ENCODE results near the gene KANK2. TPM values are rescaled to one million over a fixed set of nuclear protein-coding genes. Genes with fewer than 3 reads are reported as not detected.

KANK2 gene
- total and polyA plus RNA-seq, 2 of the 13 experiments (the other 11 are each of a cell fraction or from before 2014, with no cell fraction given), result 5.7 to 12.9 TPM

- TF ChIP-seq EED (CRISPR knock-in tag; IDR thresholded peaks at IDR 0.05), result 0 out of 2 replicates have a peak, but pooled peaks have one; percentile 39
- no peak for TF ChIP-seq TBX3 (IDR thresholded peaks at IDR 0.05; ENCODE audit: borderline replicate concordance)
- no peak for TF ChIP-seq BATF2 (CRISPR knock-in tag; IDR thresholded peaks at IDR 0.05)
- TF ChIP-seq ZNF788 (CRISPR knock-in tag; IDR thresholded peaks at IDR 0.05; ENCODE audit: borderline replicate concordance), result no peak
- TF ChIP-seq ZNF460 (CRISPR knock-in tag; IDR thresholded peaks at IDR 0.05; ENCODE audit: borderline replicate concordance), result no peak
- TF ChIP-seq ZNF224 (CRISPR knock-in tag; IDR thresholded peaks at IDR 0.05), result 0 out of 2 replicates have a peak, but pooled peaks have one; percentile 58
- peak; percentile 42; the same call in 1 of the 2 replicates for TF ChIP-seq ZNF343 (CRISPR knock-in tag; IDR thresholded peaks at IDR 0.05)
- no peak for TF ChIP-seq ZNF232 (CRISPR knock-in tag; IDR thresholded peaks at IDR 0.05; ENCODE audit: borderline replicate concordance)
- TF ChIP-seq CBX1 (IDR thresholded peaks at IDR 0.05; ENCODE audit: low read depth), result no peak
- no peak for TF ChIP-seq RFX5 (IDR thresholded peaks at IDR 0.05; ENCODE audit: low read depth, low read length)
- TF ChIP-seq FOSL1 (CRISPR knock-in tag; IDR thresholded peaks at IDR 0.05; ENCODE audit: borderline replicate concordance), result no peak
- peak; percentile 22; the same call in 1 of the 2 replicates for TF ChIP-seq ZNF792 (CRISPR knock-in tag; IDR thresholded peaks at IDR 0.05)
- no peak for TF ChIP-seq HMG20A (CRISPR knock-in tag; IDR thresholded peaks at IDR 0.05; ENCODE audit: borderline replicate concordance)
- TF ChIP-seq RBFOX2 (IDR thresholded peaks at IDR 0.05; ENCODE audit: low read depth, low read length), result no peak
- 0 out of 2 replicates have a peak, but pooled peaks have one; percentile 10 for TF ChIP-seq PAWR (CRISPR knock-in tag; IDR thresholded peaks at IDR 0.05; ENCODE audit: borderline replicate concordance)
- no peak for TF ChIP-seq ZNF749 (CRISPR knock-in tag; IDR thresholded peaks at IDR 0.05; ENCODE audit: borderline replicate concordance)
- no peak for TF ChIP-seq U2AF2 (IDR thresholded peaks at IDR 0.05; ENCODE audit: low read depth, low read length)
- TF ChIP-seq TEAD2 (CRISPR knock-in tag; IDR thresholded peaks at IDR 0.05), result no peak
- TF ChIP-seq NR2F6 (IDR thresholded peaks at IDR 0.05), result no peak
- peak; percentile 17; the same call in 1 of the 2 replicates for TF ChIP-seq NR2F6 (CRISPR knock-in tag; IDR thresholded peaks at IDR 0.05)
- TF ChIP-seq PRMT3 (CRISPR knock-in tag; IDR thresholded peaks at IDR 0.05; ENCODE audit: borderline replicate concordance, low read depth), result no peak
- no peak for TF ChIP-seq SIN3B (IDR thresholded peaks at IDR 0.05; ENCODE audit: low read length)
- TF ChIP-seq, protein P1, sequence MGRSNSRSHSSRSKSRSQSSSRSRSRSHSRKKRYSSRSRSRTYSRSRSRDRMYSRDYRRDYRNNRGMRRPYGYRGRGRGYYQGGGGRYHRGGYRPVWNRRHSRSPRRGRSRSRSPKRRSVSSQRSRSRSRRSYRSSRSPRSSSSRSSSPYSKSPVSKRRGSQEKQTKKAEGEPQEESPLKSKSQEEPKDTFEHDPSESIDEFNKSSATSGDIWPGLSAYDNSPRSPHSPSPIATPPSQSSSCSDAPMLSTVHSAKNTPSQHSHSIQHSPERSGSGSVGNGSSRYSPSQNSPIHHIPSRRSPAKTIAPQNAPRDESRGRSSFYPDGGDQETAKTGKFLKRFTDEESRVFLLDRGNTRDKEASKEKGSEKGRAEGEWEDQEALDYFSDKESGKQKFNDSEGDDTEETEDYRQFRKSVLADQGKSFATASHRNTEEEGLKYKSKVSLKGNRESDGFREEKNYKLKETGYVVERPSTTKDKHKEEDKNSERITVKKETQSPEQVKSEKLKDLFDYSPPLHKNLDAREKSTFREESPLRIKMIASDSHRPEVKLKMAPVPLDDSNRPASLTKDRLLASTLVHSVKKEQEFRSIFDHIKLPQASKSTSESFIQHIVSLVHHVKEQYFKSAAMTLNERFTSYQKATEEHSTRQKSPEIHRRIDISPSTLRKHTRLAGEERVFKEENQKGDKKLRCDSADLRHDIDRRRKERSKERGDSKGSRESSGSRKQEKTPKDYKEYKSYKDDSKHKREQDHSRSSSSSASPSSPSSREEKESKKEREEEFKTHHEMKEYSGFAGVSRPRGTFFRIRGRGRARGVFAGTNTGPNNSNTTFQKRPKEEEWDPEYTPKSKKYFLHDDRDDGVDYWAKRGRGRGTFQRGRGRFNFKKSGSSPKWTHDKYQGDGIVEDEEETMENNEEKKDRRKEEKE (IDR thresholded peaks at IDR 0.05), result no peak
- TF ChIP-seq, protein P2, sequence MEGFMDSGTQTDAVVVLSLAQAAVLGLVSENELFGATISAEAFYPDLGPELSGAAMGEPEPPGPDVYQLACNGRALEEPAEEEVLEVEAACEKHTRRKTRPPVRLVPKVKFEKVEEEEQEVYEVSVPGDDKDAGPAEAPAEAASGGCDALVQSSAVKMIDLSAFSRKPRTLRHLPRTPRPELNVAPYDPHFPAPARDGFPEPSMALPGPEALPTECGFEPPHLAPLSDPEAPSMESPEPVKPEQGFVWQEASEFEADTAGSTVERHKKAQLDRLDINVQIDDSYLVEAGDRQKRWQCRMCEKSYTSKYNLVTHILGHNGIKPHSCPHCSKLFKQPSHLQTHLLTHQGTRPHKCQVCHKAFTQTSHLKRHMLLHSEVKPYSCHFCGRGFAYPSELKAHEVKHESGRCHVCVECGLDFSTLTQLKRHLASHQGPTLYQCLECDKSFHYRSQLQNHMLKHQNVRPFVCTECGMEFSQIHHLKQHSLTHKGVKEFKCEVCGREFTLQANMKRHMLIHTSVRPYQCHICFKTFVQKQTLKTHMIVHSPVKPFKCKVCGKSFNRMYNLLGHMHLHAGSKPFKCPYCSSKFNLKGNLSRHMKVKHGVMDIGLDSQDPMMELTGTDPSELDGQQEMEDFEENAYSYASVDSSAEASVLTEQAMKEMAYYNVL (CRISPR knock-in tag; IDR thresholded peaks at IDR 0.05; ENCODE audit: borderline replicate concordance), result no peak
- no peak for TF ChIP-seq CHD2 (IDR thresholded peaks at IDR 0.05; ENCODE audit: low read depth, low read length)
- TF ChIP-seq IKZF4 (CRISPR knock-in tag; IDR thresholded peaks at IDR 0.05; ENCODE audit: borderline replicate concordance, low read depth, not compliant biosample characterization), result peak; percentile 14
- peak; percentile 85; the same call in 1 of the 2 replicates for TF ChIP-seq AKAP8 (CRISPR knock-in tag; IDR thresholded peaks at IDR 0.05)
- no peak for TF ChIP-seq SP5 (CRISPR knock-in tag; IDR thresholded peaks at IDR 0.05; ENCODE audit: borderline replicate concordance, low read depth)
These were observed 55.3 kb downstream of the KANK2 start (continued) for GRCh38 chr19:11141937-11142527.

All from HepG2 (cell line).